Liver (tissue), 3 donors: ENCODE data around the gene SRRM2.

Source experiments
- GABPA ChIP-seq, 2 donors: IDR thresholded peaks in 1 of 2; conservative IDR thresholded peaks in 1 of 2; 2 replicates each; pipeline ENCODE4 v1.6.1; 2016; ENCODE audit warnings: antibody characterized with exemption in 2 of 2, mild to moderate bottlenecking in 1 of 2, moderate library complexity in 1 of 2
- RXRA ChIP-seq, 2 donors: IDR thresholded peaks; 2 replicates each; pipeline ENCODE4 v1.6.1; 2017 to 2018; ENCODE audit warnings: antibody characterized with exemption in 2 of 2, mild to moderate bottlenecking in 1 of 2
- TAF1 ChIP-seq: conservative IDR thresholded peaks from 2 replicates; pipeline ENCODE4 v1.6.1; 2016; ENCODE audit warnings: antibody characterized with exemption, mild to moderate bottlenecking
- YY1 ChIP-seq: IDR thresholded peaks from 2 replicates; pipeline ENCODE4 v1.6.1; 2016; ENCODE audit warnings: antibody characterized with exemption, mild to moderate bottlenecking
- TF ChIP-seq, protein P1 (sequence below): fragments of 150-350 bp; IDR thresholded peaks from 2 replicates; pipeline ENCODE4 v1.5.1; 2017; ENCODE audit warnings: improper control_type of control experiment, low read depth, low read length; ENCODE audit not compliant: missing input control
- TF ChIP-seq, protein P2 (sequence below): IDR thresholded peaks from 2 replicates; pipeline ENCODE4 v1.6.1; 2016; ENCODE audit warnings: antibody characterized with exemption, mild to moderate bottlenecking
- TF ChIP-seq, protein P3 (sequence below): IDR thresholded peaks from 2 replicates; pipeline ENCODE4 v1.6.1; 2016; ENCODE audit warnings: antibody characterized with exemption
- TF ChIP-seq, protein P4 (sequence below): IDR thresholded peaks from 2 replicates; pipeline ENCODE4 v1.6.1; 2016; ENCODE audit warnings: antibody characterized with exemption
- TF ChIP-seq, protein P5 (sequence below): IDR thresholded peaks from 2 replicates; pipeline ENCODE4 v1.6.1; 2016; ENCODE audit warnings: antibody characterized with exemption
- donor health status: healthy.
- donor health status: healthy.

DNA sequence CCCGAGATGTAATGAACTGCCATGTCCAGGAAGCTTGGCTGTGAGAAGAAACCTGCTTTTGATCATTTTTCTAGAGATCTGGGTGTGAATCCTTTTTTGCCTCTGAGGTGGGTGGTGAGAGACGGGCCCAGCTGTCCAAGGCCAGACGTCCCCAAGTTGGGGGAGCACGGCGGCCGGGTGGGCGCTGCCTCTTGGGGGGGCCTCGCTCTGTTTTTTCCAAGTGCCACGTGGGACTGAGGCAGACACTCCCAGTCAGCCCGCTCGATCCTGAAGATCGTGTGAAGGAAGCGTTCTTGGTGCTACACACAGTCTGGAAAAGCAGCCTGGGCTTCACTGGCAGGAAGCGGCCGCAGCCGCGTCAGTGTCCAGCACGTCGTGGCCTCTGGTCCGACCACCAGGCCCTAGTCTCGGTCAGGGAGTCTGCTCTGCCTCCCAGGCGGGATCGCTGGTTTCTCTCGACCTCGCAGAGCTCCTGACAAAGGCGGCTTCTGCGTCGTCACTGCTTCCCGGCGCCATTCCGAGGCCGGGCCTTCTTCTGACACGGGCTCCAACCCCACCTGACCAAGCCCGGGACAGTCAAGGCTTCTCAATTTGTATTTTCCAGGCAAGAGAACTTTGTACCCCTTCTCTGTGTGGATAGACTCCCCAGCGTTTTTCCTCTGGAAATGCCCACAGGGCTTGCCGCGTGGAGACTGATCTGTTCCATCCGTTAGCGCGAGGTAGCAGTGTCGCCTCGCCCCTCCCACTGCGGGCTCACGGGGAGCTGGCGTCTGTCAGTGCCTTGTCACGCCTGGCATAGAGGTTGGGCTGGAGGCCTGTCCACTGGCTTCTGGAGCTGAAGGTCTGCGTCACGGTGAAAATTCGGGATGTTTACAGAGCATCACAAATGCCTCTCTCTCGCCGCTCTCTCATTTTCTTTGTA is 44.8 kb upstream of the SRRM2 start:
- TF ChIP-seq, protein P1, sequence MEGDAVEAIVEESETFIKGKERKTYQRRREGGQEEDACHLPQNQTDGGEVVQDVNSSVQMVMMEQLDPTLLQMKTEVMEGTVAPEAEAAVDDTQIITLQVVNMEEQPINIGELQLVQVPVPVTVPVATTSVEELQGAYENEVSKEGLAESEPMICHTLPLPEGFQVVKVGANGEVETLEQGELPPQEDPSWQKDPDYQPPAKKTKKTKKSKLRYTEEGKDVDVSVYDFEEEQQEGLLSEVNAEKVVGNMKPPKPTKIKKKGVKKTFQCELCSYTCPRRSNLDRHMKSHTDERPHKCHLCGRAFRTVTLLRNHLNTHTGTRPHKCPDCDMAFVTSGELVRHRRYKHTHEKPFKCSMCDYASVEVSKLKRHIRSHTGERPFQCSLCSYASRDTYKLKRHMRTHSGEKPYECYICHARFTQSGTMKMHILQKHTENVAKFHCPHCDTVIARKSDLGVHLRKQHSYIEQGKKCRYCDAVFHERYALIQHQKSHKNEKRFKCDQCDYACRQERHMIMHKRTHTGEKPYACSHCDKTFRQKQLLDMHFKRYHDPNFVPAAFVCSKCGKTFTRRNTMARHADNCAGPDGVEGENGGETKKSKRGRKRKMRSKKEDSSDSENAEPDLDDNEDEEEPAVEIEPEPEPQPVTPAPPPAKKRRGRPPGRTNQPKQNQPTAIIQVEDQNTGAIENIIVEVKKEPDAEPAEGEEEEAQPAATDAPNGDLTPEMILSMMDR = no peak
- TF ChIP-seq, protein P2, sequence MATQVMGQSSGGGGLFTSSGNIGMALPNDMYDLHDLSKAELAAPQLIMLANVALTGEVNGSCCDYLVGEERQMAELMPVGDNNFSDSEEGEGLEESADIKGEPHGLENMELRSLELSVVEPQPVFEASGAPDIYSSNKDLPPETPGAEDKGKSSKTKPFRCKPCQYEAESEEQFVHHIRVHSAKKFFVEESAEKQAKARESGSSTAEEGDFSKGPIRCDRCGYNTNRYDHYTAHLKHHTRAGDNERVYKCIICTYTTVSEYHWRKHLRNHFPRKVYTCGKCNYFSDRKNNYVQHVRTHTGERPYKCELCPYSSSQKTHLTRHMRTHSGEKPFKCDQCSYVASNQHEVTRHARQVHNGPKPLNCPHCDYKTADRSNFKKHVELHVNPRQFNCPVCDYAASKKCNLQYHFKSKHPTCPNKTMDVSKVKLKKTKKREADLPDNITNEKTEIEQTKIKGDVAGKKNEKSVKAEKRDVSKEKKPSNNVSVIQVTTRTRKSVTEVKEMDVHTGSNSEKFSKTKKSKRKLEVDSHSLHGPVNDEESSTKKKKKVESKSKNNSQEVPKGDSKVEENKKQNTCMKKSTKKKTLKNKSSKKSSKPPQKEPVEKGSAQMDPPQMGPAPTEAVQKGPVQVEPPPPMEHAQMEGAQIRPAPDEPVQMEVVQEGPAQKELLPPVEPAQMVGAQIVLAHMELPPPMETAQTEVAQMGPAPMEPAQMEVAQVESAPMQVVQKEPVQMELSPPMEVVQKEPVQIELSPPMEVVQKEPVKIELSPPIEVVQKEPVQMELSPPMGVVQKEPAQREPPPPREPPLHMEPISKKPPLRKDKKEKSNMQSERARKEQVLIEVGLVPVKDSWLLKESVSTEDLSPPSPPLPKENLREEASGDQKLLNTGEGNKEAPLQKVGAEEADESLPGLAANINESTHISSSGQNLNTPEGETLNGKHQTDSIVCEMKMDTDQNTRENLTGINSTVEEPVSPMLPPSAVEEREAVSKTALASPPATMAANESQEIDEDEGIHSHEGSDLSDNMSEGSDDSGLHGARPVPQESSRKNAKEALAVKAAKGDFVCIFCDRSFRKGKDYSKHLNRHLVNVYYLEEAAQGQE = no peak
- TF ChIP-seq, protein P3, sequence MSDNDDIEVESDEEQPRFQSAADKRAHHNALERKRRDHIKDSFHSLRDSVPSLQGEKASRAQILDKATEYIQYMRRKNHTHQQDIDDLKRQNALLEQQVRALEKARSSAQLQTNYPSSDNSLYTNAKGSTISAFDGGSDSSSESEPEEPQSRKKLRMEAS = no peak
- no peak for TF ChIP-seq RXRA (IDR thresholded peaks at IDR 0.05)
- TF ChIP-seq, protein P4, sequence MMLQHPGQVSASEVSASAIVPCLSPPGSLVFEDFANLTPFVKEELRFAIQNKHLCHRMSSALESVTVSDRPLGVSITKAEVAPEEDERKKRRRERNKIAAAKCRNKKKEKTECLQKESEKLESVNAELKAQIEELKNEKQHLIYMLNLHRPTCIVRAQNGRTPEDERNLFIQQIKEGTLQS = no peak
- no peak for TF ChIP-seq GABPA (IDR thresholded peaks at IDR 0.05 in 1 of 2, conservative IDR thresholded peaks at IDR 0.05 in 1 of 2)
- TF ChIP-seq YY1 = no peak
- TF ChIP-seq, protein P5, sequence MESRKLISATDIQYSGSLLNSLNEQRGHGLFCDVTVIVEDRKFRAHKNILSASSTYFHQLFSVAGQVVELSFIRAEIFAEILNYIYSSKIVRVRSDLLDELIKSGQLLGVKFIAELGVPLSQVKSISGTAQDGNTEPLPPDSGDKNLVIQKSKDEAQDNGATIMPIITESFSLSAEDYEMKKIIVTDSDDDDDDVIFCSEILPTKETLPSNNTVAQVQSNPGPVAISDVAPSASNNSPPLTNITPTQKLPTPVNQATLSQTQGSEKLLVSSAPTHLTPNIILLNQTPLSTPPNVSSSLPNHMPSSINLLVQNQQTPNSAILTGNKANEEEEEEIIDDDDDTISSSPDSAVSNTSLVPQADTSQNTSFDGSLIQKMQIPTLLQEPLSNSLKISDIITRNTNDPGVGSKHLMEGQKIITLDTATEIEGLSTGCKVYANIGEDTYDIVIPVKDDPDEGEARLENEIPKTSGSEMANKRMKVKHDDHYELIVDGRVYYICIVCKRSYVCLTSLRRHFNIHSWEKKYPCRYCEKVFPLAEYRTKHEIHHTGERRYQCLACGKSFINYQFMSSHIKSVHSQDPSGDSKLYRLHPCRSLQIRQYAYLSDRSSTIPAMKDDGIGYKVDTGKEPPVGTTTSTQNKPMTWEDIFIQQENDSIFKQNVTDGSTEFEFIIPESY = no peak
- TF ChIP-seq TAF1 = no peak
